GM12872 (cell line): ENCODE results near the gene SMURF1.

Experiments
- CTCF ChIP-seq: IDR thresholded peaks from 3 replicates; pipeline ENCODE4 v1.5.1; 2011; ENCODE audit warnings: low read depth, mild to moderate bottlenecking, low read length, moderate library complexity; ENCODE audit not compliant: insufficient read depth

The SMURF1 gene

GRCh38 chr7:99014113-99014985 lies 129.6 kb downstream of the SMURF1 start:
- no peak for TF ChIP-seq CTCF

- TF ChIP-seq CTCF: no peak
Observed at GRCh38 chr7:99013266-99014112, 130.4 kb downstream of the SMURF1 start.

GRCh38 chr7:99012722-99013121 lies 131.2 kb downstream of the SMURF1 start:
- no peak for TF ChIP-seq CTCF

- no peak for TF ChIP-seq CTCF
Observed at GRCh38 chr7:99011706-99012404, 132.1 kb downstream of the SMURF1 start.

GRCh38 chr7:99011341-99011705 lies 132.6 kb downstream of the SMURF1 start:
- TF ChIP-seq CTCF: no peak

GRCh38 chr7:99010281-99010680 lies 133.6 kb downstream of the SMURF1 start:
- TF ChIP-seq CTCF: no peak
